Stimulated activated CD4-positive, alpha-beta T cell treated with anti-CD3 and anti-CD28 coated beads, Interleukin-2, amount 100 ng/mL, for 24 hours (primary cell): ENCODE results near the gene DDX39A.
"Not testable (repeated sequence)": the region's sequence is repeated elsewhere in the genome, so short reads cannot be mapped to it uniquely, and the experiment has no call there.

ENCODE experiments used
- DNase-seq, 2 donors: peaks; one replicate each; pipeline ENCODE4 v3.0.0-alpha.2; 2020

The DDX39A gene

DNA sequence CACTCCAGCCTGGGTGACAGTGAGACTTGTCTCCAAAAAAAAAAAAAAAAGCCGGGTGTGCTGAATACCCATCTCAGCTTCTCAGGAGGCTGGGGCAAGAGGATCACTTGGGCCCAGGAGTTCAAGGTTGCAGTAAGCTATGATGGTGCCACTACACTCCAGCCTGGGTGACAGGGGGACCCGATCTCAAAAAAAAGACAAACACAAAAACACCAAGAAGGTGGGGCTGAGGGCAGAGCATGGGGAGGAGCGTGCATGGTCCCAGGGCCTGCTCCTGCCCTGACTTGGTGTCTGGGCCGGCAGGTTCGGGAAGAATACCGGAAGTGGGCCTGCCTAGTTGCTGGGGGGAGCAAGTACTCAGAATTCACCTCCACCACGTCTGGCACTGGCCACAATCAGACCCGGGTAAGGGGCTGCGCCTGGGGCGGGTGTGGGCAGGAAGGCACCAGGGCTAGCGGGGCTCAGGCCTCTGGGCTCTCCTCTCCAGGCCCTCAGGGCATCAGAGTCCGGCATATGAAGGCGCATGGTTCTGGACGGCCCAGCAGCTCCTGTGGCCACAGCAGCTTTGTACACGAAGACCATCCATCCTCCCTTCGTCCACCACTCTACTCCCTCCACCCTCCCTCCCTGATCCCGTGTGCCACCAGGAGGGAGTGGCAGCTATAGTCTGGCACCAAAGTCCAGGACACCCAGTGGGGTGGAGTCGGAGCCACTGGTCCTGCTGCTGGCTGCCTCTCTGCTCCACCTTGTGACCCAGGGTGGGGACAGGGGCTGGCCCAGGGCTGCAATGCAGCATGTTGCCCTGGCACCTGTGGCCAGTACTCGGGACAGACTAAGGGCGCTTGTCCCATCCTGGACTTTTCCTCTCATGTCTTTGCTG lies 11.3 kb downstream of the DDX39A start:
- peak in 1 of 2 donors; percentile 26 for DNase-seq

DNA sequence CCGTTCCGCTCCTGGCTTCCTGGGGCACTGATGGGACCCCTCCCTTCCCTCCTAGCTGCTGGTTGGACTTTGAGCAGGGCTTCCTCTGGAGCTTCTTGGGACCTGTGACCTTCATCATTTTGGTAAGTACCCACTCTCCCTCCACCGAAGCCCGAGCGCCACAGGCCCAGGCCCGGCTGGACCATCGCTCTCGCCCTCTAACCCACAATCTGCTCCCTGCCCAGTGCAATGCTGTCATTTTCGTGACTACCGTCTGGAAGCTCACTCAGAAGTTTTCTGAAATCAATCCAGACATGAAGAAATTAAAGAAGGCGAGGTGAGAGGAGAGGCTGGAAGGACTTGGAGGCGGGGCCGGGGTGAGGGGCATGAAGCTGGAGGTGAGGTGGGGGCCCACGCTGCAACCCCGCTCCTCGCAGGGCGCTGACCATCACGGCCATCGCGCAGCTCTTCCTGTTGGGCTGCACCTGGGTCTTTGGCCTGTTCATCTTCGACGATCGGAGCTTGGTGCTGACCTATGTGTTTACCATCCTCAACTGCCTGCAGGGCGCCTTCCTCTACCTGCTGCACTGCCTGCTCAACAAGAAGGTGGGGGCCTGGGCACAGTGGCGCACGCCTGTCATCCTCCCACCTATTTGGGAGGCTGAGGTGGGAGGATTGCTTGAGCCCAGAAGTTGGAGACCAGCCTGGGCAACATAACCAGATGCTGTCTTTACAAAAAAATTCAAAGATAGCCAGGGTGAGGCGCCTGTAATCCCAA lies 12.3 kb downstream of the DDX39A start:
- no peak for DNase-seq

DNA sequence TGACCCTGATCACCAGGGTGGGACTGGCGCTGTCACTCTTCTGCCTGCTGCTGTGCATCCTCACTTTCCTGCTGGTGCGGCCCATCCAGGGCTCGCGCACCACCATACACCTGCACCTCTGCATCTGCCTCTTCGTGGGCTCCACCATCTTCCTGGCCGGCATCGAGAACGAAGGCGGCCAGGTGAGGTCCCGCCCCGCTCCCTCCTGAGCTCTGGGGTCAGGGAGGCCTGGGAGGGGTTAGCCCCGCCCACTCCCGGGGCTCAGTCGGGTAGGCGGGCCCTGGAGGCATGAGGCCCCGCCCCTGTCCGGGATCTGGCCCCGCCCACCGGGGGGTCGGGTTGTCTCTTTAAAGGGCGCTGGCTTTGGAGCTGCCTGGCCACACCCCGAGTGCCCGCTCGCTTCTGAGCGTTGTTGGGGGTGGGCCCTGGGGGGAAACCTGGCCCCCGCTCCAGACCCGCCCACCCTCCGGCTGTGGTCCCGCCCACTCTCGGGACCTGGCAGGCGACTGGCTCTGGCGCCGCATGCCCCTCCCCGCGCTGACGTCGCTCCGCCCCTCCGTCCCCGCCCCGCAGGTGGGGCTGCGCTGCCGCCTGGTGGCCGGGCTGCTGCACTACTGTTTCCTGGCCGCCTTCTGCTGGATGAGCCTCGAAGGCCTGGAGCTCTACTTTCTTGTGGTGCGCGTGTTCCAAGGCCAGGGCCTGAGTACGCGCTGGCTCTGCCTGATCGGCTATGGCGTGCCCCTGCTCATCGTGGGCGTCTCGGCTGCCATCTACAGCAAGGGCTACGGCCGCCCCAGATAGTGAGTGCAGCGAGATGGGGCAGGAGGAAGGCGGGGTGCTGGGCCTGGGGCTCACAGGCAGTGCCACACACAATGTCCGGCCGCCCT lies 13.1 kb downstream of the DDX39A start:
- peak; percentile 90 to 93 for DNase-seq

DNA sequence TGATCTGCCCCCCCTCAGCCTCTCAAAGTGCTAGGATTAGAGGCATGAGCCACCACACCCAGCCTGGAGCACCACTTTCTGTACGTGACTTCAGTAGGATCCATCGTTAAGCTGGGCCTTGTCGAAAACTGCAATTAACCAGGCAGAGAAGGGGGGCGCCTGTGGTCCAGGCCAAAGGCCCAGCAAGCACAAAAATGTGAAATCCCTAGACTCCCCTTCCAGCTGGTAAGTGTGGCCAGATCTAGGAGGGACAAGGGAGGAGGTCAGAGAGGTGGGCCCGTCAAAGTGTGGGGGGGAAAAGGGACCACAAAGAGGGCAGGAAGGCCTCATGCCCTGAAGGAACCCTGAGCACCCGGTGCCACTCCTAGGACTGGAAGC lies 13.8 kb downstream of the DDX39A start:
- peak in 1 of 2 donors; percentile 21 for DNase-seq

DNA sequence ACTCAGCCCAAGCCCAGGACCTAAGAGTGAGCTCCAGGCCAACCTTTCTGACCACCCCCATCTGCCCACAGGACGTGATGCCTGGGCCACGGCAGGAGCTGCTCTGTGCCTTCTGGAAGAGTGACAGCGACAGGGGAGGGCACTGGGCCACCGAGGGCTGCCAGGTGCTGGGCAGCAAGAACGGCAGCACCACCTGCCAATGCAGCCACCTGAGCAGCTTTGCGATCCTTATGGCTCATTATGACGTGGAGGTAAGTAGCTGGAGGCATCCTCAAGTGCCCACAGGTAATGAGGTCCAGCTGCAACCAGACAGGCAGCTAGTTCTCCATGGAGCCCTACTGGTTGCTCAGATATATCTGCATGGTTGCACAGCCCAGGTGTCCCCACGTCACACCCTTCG lies 14.8 kb downstream of the DDX39A start:
- no peak for DNase-seq

DNA sequence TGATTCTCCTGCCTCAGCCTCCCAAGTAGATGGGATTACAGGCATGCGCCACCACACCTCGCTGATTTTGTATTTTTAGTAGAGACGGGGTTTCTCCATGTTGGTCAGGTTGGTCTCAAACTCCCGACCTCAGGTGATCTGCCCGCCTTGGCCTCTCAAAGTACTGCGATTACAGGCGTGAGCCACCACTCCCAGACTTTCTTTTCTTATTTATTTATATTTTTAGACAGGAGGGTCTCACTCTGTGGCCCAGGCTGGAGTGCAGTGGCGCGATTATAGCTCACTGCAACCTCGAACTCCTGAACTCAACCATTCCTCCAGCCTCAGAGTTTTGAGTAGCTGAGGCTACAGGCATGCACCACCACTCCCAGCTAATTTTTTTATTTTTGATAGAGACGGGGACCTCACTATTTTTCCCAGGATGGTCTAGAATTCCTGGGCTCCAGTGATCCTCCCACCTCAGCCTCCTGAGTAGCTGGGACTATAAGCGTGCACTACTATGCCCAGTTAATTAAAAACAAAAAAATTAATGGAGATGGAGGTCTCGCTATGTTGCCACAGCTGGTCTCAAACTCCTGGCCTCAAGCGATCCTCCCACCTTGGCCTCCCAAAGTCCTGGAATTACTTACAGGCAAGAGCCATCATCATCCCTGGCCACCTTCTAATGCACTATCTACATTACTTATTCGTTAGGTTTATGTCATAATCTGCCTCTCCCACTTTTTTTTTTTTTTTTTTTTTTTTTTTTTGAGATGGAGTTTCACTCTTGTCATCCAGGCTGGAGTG lies 15.8 kb downstream of the DDX39A start:
- DNase-seq: not testable (repeated sequence)

DNA sequence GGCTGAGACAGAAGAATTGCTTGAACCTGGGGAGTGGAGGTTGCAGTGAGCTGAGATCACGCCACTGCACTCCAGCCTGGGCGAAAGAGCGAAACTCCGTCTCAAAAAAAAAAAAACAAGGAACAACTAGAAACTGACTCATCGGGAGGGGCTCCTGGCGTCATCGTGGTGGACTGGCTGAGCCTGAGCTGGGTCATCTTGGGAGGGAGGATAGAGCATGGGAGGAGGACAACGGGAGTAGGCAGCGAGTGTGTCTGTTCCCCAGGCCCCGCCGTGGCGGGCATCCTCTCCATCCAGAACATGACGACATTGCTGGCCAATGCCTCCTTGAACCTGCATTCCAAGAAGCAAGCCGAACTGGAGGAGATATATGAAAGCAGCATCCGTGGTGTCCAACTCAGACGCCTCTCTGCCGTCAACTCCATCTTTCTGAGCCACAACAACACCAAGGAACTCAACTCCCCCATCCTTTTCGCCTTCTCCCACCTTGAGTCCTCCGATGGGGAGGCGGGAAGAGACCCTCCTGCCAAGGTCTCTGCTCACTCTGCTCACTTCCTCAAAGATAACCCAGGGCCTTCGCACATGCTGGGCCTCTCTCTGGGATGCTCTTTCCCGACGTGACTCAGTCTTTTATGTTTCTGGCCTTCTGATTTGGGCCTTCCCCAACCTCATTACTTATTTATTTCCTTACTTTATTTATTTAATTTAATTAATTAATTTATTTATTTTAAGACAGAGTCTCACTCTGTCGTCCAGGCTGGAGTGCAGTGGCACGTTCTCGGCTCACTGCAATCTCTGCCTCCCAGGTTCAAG lies 16.6 kb downstream of the DDX39A start:
- no peak for DNase-seq

DNA sequence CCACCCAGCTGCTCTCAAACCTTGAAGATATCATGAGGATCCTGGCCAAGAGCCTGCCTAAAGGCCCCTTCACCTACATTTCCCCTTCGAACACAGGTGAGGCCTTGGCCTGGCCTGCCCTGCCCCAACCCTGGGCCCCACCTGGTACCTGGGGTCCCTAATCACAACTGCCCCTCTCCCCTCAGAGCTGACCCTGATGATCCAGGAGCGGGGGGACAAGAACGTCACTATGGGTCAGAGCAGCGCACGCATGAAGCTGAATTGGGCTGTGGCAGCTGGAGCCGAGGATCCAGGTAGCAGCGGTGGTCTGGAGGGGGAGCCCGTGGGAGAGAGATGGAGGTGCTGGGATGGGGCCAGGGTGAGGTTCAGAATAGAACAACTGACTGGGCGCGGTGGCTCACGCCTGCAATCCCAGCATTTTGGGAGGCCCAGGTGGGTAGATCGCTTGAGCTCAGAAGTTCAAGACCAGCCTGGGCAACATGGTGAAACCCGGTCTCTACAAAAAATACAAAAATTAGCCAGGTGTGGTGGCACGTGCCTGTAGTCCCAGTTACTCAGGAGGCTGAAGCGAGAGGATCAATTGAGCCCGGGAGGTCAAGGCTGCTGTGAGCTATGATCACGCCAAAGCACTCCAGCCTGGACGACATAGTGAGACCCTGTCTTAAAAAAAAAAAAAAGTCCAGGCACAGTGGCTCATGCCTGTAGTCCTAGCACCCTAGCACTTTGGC lies 17.5 kb downstream of the DDX39A start:
- DNase-seq: no peak

DNA sequence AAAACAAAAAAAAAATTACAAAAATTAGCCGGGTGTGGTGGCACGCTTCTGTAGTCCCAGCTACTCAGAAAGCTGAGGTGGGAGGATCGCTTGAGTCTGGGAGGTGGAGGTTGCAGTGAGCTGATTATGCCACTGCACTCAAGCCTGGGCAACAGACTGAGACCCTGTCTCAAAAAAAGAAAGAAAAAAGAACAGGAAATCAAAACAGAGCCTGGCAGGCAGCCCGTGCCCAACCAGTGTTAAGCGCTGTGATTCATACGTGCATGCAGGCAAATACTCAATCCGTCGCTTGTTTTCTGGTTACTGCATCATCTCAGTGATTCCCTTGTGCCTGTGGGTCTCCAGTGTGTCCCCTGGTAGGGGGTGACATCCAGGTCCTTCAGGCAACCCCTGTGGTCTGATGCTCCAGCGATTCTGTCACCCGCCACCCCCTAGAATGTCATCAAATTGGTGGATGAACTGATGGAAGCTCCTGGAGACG lies 18.1 kb downstream of the DDX39A start:
- no peak for DNase-seq

DNA sequence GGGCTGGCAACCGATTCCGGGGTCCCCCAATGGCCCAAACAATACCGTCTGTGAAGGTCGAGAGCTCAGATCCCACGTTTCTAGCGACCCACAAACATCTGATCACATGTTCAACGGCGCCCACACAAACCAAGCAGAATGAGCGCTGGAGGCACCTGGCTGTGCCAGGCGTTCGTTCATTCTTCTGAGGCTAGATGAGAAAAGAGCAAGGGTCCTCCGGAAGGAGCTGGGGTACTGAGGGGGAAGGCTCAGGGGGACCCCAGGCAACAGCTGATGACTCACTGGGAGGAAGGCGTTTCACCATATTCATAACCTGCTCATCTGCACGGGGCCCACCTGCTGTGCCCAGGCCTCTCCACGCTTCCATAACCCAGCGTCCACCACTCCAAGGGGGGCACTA lies 22.0 kb downstream of the DDX39A start:
- DNase-seq: not testable (repeated sequence)

DNA sequence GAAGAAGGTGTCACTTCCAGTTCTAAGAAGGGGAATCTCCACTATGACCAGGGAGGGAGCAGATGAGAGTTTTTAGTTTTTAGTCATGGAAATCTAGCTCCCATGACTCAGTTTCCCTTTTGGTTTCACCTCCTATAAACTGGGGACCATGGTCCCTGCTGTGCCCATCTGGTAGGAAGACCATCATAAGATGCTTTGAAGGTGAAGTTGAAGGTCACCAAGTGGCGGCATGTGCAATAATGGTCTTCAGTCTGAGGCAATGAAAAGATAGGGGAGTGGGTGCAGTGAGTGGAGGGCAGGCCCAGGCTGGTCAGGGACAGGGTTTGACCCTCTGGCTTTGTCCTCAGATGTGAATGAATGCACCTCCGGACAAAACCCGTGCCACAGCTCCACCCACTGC lies 22.4 kb downstream of the DDX39A start:
- DNase-seq: not testable (repeated sequence)

DNA sequence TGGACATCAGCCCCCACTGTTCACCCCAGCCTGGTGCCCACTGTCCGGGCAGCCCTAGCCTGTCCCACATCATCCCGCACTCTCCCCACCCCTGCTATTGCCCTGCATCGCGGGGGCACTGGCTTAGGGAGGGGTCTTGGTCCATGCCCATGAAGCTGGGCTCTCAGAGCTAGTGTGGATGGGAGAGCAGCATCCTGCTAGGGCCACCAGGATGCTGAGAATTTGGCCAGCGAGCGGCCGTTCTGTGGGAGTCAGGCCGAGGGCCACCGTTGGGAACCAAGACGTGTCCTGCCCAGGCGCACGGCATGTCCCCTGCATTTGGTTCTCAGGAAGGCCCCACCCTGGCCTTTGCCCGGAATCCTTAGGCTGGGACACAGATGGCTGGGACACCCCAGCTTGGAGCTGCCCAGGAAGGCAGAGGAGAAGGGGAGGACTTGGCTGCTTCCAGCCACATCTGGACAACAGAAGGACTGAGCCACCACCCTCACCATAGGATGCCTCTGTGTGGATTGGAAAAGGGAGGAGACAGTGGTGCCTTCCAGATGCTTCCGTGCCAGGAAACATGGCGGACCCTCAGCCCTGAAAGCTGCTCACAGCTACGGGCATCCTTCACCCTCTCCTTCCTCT lies 23.3 kb downstream of the DDX39A start:
- no peak for DNase-seq

DNA sequence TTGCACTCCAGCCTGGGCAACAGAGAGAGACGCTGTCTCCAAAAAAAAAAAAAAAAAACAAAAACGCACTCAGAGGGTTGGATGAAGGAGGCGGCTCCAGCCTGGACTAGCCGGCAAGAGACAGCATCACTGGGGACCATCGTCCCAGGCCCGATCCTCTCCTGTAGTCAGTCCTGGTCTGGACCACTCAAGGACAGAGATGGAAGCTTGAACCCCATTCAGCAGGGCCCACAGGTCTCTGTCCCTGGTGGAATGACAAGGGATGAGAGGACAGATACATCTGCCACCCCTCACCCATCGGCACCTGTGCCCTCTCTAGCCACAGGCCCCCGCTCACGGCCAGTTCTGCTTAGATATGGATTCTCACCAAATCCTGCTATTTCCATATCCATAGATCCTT lies 23.9 kb downstream of the DDX39A start:
- DNase-seq: no peak

DNA sequence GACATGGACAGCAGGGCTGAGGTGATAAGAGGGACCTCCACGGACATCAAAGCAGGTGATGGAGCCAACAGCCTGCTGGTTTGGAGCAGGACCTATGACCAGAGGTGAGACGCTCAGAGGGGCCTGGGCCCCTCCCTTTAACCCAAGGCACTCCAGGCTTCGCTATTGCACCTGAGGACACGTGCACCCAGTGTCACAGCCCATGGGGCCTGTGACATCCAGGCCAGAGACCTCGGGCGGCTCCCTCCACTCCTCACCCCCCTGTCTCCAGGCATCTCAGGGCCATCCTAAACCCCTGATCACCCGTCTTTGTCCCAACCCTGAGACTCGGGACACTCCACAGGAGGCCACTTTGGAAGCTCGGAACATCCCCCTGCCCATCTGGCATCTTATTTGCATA lies 25.0 kb downstream of the DDX39A start:
- DNase-seq: no peak

DNA sequence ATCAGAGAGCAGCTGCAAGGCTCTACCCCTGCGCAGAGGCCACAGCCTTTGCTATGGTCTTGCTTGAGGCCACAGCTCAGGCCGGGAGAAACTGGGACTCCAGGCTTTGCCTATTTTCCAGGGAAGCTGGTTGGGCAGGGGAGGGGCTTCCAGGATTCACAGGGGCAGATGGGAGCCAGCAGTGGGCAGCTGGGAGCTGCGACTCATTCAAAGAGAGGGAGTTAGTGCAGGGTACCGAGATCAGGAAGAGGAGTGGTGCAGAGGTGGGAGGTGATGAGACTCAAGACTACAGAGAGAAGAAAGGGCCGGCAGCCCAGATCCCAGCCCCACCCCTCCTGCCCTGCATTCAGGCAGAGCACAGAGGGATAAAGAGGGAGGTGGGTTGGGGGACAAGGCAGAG lies 25.8 kb downstream of the DDX39A start:
- DNase-seq: no peak

DNA sequence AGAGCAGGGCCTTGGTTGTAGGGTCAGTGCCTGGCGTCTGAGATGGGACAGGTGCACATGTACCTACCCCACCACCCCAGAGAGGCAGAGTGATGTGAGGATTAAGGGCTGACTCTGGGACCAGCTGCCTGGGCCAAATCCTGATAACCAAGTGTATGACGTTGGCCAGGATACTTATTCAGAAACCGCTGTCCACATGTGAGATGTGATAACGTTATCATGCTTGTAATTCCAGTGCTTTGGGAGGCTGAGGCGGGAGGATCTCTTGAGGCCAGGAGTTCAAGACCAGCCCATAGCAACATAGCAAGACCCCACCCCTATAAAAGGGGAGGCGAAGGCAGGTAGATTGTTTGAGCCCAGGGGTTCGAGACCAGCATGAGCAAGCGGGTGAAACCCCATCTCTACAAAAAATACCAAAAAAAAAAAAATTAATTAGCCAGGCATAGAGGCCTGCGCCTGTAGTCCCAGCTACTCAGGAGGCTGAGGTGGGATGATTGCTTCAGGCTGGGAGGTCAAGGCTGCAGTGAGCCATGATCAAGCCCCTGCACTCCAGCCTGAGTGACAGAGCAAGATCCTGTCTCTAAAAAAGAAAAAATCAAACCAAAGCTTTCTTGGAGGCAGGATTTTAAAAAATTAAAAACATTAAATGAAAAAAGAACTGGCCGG lies 27.9 kb downstream of the DDX39A start:
- DNase-seq: no peak

DNA sequence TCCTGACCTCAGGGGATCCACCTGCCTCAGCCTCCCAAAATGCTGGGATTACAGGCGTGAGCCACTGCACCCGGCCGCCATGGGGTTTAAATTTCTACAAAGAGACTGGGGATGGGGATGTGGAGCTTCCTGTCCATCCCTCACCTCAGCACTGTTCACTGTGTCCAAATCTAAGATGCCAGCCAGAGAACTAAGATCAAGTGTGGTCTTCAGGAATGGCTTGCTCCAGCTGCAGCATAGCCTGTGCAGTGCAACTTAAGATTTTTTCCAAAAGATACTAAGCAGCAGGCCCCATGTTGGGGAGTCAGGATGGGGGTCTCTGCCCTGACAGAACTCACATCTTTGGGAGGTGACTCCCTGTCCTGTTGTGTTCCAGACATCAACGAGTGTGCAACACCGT lies 28.6 kb downstream of the DDX39A start:
- DNase-seq: no peak

DNA sequence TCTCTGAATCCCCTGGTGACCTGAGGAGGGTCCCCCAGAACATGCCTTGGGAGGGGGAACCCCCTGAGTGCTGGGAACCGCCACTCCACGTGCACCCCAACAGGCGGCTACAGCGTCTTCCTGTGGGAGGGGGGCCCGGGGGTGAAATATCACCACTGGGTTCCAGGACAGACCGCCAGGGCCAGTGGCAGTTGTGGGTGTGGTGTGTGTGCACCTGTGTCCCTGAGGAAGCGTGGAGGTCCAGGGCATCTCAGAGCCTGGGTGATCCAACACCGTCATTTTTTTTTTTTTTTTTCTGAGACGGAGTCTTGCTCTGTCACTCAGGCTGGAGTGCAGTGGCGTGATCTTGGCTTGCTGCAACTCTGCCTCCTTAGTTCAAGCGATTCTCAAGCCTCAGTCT lies 33.6 kb downstream of the DDX39A start:
- peak in 1 of 2 donors; percentile 44 for DNase-seq
